ENCODE data around the gene PPFIA4. TPM values are rescaled to one million over a fixed set of nuclear protein-coding genes. Genes with fewer than 3 reads are reported as not detected.
A peak's percentile ranks its signal among the peaks of the same experiment; 100 is the strongest.

The PPFIA4 gene
- total RNA-seq, 1 experiment from 2014 or later: 10.8 TPM

GRCh38 chr1:203026666-203027663, 674 bp downstream of the PPFIA4 start:
- Histone ChIP-seq H3K4me3 (replicated peaks in 1 of 2; ENCODE audit: low read depth in 1 of 2, low read length in 2 of 2) (peak overlapping the region; percentile 49 to 69), H3K9me2 (ENCODE audit: insufficient read depth) (no peaks in the 10 kb centered on the region), H2AFZ (ENCODE audit: low read depth, low read length, poor library complexity, severe bottlenecking) (peak overlapping the region; percentile 9), H3K27ac (ENCODE audit: low read depth, low read length) (peak overlapping the region; percentile 41; the same call in 1 of the 2 replicates), H4K20me1 (ENCODE audit: insufficient read depth) (no peaks in the 10 kb centered on the region), H3K4me1 (ENCODE audit: control insufficient read depth in 1 of 2, insufficient read depth in 2 of 2, low read length in 2 of 2) (peaks cover 4 to 15% of the 10 kb centered on the region in 2 experiments; a peak in 2 of 4 replicates), H3K79me2 (ENCODE audit: insufficient read depth, low read length) (no peaks in the 10 kb centered on the region), H3K36me3 (ENCODE audit: control insufficient read depth in 1 of 2, insufficient read depth in 2 of 2, low read length in 2 of 2) (peaks cover 14 to 15% of the 10 kb centered on the region in 2 experiments; a peak in 3 of 4 replicates), H3K27me3 (ENCODE audit: insufficient read depth, low read length) (no peaks in the 10 kb centered on the region), H3K9ac (ENCODE audit: low read length) (peak overlapping the region; percentile 65), H3K4me2 (ENCODE audit: low read length) (peak overlapping the region; percentile 96), H3K9me3 (ENCODE audit: control insufficient read depth in 1 of 2, insufficient read depth in 1 of 2, low read depth in 1 of 2, low read length in 2 of 2) (no peaks in the 10 kb centered on the region)
- POLR2A ChIA-PET: no interaction called here
- CTCF ChIA-PET: interaction anchor here (1.0 to 5.8 kb wide), 4 partner anchors 13 to 315 kb away, joined by 3 to 51 read pairs (median 5); no protein-coding TSS in a partner anchor
- peak; percentile 24 for ATAC-seq
- RAD21 ChIA-PET (ENCODE audit: low non-redundant PET in 1 of 2, low total read pairs in 2 of 2, uncharacterized antibody in 2 of 2, unreplicated experiment in 2 of 2): no interaction called here
- DNase-seq (ENCODE audit: low read depth, low spot score): no peak
- BruUV-seq (replicated peaks): no TSS peak
- intact Hi-C loops (cut with micrococcal nuclease): no loop called here
- TF ChIP-seq YY1 (IDR thresholded peaks at IDR 0.05; ENCODE audit: extremely low read depth, insufficient replicate concordance, low read depth, low read length) (no peak), EGR1 (IDR thresholded peaks at IDR 0.05; ENCODE audit: low read depth) (no peak), ZBTB33 (IDR thresholded peaks at IDR 0.05; ENCODE audit: extremely low read depth, insufficient replicate concordance, low read length) (no peak), TCF7L2 (IDR thresholded peaks at IDR 0.05; ENCODE audit: borderline replicate concordance, extremely low read depth, insufficient read depth, insufficient read length) (no peak), EZH2phosphoT487 (IDR thresholded peaks at IDR 0.05; ENCODE audit: borderline replicate concordance) (no peak), CEBPB (IDR thresholded peaks at IDR 0.05; ENCODE audit: low read depth) (no peak), ATF3 (IDR thresholded peaks at IDR 0.05) (no peak), CTCF (IDR thresholded peaks at IDR 0.05 in 2 of 3, conservative IDR thresholded peaks at IDR 0.05 in 1 of 3; ENCODE audit: borderline replicate concordance in 1 of 3, insufficient read depth in 1 of 3, low read depth in 2 of 3, low read length in 2 of 3) (no peak), CBX3 (IDR thresholded peaks at IDR 0.05; ENCODE audit: low read depth) (no peak), EZH2 (IDR thresholded peaks at IDR 0.05) (no peak), ZNF274 (IDR thresholded peaks at IDR 0.05; ENCODE audit: low read depth, low read length) (no peak), POLR2A (IDR thresholded peaks at IDR 0.05; ENCODE audit: borderline replicate concordance, extremely low read depth, insufficient read depth, insufficient read length) (no peak), SIN3A (IDR thresholded peaks at IDR 0.05; ENCODE audit: low read depth) (no peak), RAD21 (IDR thresholded peaks at IDR 0.05; ENCODE audit: low read depth) (no peak), REST (IDR thresholded peaks at IDR 0.05; ENCODE audit: low read depth) (no peak), JUND (IDR thresholded peaks at IDR 0.05) (no peak), POLR2AphosphoS5 (IDR thresholded peaks at IDR 0.05; ENCODE audit: low read depth, low read length) (no peak)

All from HCT116 (cell line).